RWPE1 (cell line): ENCODE results near the gene INHA.
A peak's percentile ranks its signal among the peaks of the same experiment; 100 is the strongest.

ENCODE experiments used
- CTCF ChIA-PET: fragments of 350-600 bp; sonication (Branson Sonifier 250); formaldehyde crosslinking; extraction: SDS; loops from one replicate; lab custom pipeline; 2021; lab: Yijun Ruan, JAX
- POLR2A ChIA-PET: fragments of 400-600 bp; formaldehyde crosslinking; extraction: SDS; loops from one replicate; lab custom pipeline; 2020; ENCODE audit warnings: antibody characterized with exemption; ENCODE audit not compliant: low non-redundant PET; lab: Yijun Ruan, JAX
- DNase-seq: peaks from one replicate; pipeline ENCODE4 v3.0.0; 2012; ENCODE audit warnings: low spot score
- H3K27ac ChIP-seq: fragments of 450-650 bp; 2 replicates; pipeline ENCODE4 v1.5.1; 2017
- CTCF ChIP-seq: fragments of 450-650 bp; conservative IDR thresholded peaks from 2 replicates; pipeline ENCODE4 v1.5.1; 2017; ENCODE audit warnings: low read depth, mild to moderate bottlenecking

Gene INHA

GRCh38 chr2:219538956-219539788 is 32.9 kb upstream of the INHA start:
- POLR2A ChIA-PET = no interaction called here
- H3K27ac ChIP-seq = peak overlapping the region; percentile 64
- DNase-seq = no peak
- no peak for TF ChIP-seq CTCF
- CTCF ChIA-PET = interaction anchor here (5.5 kb wide), 1 partner anchor 9 kb away, joined by 25 read pairs; no protein-coding TSS in a partner anchor

GRCh38 chr2:219539926-219540678 is 32.0 kb upstream of the INHA start:
- 0 out of 2 replicates have a peak overlapping the region, but pooled peaks have one; percentile 64 for H3K27ac ChIP-seq
- CTCF ChIA-PET = interaction anchor here (0.6 to 5.5 kb wide), 7 partner anchors 10 to 341 kb away, joined by 3 to 25 read pairs (median 4); a partner anchor contains a TSS
- TF ChIP-seq CTCF = no peak
- no peak for DNase-seq
- POLR2A ChIA-PET = no interaction called here

GRCh38 chr2:219540784-219541504 is 31.2 kb upstream of the INHA start:
- POLR2A ChIA-PET = no interaction called here

GRCh38 chr2:219541611-219542180 is 30.4 kb upstream of the INHA start:
- DNase-seq = peak; percentile 76
- POLR2A ChIA-PET = no interaction called here
- CTCF ChIA-PET = interaction anchor here (0.5 to 5.5 kb wide), 24 partner anchors 9 to 1584 kb away, joined by 3 to 25 read pairs (median 3); no protein-coding TSS in a partner anchor
- TF ChIP-seq CTCF = peak; percentile 98
- H3K27ac ChIP-seq = peak overlapping the region; percentile 19; the same call in 1 of the 2 replicates

More at GRCh38 chr2:219540784-219541504, 31.2 kb upstream of the INHA start:
- TF ChIP-seq CTCF = no peak
- DNase-seq = no peak
- CTCF ChIA-PET = interaction anchor here (0.5 to 5.5 kb wide), 21 partner anchors 10 to 1584 kb away, joined by 3 to 25 read pairs (median 3); a partner anchor contains a TSS
- no peak overlapping the region for H3K27ac ChIP-seq

GRCh38 chr2:219542931-219543595 is 29.0 kb upstream of the INHA start:
- POLR2A ChIA-PET = interaction anchor here (0.6 to 1.3 kb wide), 2 partner anchors 28 to 1629 kb away, joined by 3 read pairs; partner anchors contain the start of gene OBSL1
- no peak for TF ChIP-seq CTCF
- CTCF ChIA-PET = interaction anchor here (5.5 kb wide), 1 partner anchor 13 kb away, joined by 25 read pairs; no protein-coding TSS in a partner anchor
- DNase-seq = peak; percentile 26
- H3K27ac ChIP-seq = peak overlapping the region; percentile 94
